Stimulated activated CD4-positive, alpha-beta T cell treated with anti-CD3 and anti-CD28 coated beads, Interleukin-15, amount 100 ng/mL, for 1 hour (primary cell): Measurements from ENCODE around the gene PUM2.

Experiments used
- DNase-seq, 2 donors: peaks; one replicate each; pipeline ENCODE4 v3.0.0-alpha.2; 2020; ENCODE audit warnings: low read depth in 1 of 2, low spot score in 1 of 2

PUM2 gene

DNA sequence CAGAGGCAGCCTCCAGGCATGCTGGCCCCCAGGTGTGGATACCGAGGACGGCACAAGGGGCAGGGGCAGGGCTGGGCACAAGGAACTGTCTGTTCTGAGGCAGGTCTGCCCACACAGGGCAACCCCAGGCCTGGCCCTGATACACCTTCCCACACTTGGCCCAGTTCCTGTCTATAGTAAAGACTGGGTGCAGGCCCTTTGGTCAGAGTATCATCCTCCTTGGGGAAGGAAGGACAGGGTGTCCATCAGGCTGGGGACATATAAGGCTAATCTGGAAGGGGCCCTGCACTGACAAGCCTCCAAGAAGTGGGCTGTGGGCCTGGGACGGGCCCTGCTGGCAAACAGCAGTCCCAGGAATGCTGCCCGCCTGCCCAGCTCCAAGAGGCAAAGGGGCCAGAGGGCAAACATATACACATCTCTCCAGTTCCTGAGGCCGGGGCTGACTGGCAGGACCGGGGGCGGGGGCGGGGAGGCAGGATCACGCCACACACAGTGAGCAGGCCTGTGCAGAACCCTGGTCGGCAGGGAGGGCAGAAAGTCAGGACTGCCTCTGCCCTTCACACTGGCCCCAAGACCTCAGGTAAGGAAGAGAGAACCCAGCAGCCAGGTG is 144.6 kb downstream of the PUM2 start:
- DNase-seq: no peak

DNA sequence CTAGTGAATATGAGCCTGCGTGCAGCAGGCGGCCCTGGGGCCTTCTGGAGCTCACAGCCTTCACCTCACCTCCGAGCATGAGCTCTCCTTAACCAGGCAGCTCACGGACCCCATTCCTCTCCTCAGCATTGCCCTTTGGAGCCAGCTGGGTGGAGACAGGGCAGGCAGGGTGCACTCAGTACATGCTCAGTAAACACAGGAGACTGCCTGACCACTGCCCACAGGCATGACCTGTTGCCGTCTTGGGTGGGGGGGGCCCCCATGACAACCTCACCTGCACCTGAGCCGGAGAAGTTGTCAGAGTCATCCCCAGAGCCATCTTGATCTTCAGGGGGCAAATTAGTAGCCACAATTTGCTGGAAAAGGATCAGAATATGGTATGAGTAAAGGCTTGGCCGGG is 145.6 kb downstream of the PUM2 start:
- no peak for DNase-seq

DNA sequence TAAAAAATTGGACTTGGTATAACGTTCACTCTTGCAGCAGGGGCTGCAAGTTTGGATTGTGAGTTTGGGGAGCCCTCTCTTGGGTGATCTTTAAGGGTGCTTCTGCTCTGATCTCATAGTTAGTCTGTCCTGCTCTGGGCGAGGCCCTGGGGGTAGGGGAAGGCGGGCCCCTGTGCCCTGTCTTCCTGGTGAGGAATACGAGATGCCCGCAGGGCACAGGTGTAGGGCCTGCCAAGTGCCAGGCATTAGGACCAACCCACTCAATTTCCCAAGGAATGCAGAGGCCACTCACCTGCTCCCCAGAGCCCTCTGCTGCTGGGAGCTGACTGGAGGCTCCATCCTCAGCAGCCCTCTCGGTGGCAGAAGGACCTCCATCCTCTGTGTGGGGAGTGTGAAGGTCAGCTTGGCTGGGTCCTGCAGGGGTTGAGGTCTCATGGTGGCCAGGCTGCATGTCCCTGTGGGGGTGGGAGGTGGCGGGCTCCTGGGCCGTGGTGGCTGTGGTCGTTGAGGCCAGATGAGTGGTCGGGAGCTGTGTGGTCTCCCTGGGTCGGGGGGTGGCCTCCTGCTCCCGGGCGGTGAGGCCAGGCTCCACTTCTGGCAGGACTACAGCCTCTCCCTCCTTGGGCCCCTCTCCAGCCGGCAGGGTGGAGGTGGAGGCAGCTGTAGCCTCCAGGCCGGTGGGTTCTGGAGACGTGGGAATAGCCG is 147.0 kb downstream of the PUM2 start:
- DNase-seq: no peak

DNA sequence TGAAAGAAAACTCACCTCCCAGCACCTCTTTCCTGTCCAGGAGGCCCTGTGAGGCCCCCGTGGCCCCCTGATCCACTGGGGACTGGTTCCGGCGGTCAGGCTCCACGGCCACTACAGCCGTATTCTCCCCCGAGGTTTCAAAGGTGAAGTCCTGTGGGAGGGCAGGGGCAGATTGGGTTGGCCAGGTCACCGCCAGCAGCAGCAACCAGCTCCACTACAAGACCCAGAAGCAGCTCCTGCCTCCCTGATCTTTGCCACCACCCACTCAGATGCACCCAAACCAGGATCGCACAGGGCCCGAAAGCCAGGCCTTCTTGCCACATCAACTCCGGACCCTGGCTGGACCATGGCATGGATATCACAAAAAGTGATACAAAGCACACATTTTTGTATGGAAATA is 147.6 kb downstream of the PUM2 start:
- no peak for DNase-seq

DNA sequence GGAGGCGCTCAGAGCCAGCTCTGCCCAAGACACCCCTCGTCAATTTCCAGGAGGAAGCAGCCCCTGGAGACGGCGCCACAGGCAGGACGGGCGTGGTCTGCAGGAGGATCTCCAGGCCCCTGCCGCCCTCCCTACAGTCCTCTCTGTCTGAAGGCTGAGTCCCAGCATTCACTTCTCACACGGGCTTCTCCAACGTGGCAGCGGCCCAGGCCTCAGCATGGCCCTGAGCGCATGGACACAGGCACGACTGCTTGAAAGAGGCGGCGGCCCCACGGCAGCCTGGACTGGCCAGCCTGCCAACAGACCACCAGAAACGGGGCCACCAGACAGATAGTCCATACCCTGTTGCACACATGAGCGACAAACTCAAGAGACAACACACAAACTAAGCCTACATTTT is 149.0 kb downstream of the PUM2 start:
- no peak for DNase-seq

DNA sequence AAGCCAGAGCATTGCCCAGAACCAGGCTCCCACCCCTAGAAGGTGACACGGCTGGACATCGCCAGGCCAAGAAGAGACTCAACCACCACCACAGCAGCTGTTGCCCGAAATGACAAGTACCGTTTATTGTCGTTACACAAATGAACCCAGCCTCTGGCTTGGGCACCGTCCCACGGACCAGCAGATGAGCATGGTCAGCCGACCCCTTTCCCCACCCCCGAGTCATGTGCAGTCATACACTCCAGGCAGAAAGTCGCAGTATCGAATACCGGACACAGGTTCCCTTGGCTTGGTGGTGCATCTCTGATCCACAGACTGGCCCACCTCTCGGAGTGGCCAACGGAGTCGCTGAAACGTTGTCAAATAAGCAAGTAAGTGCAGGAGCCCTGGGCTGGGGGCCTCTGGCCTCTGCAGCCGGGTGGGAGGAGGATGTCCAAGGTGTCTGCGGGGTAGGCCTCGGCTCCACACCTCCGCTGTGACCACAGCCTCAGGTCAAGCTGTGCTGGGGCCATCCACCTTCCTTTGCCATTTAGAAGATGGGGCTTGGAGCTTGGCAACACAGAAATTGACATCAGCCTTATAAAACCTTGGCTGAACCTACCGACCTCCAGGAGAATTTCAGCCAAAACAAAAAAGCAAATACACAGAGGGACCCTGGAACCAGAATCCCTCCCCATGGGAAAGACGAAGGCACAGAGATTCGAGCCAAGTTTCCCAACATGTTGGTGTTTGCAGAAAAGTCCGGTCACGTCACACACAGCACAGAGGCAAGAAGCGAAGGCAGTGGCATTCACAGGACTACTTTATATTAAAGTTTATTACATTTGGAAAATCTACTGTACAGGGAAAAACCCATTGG is 149.7 kb downstream of the PUM2 start:
- no peak for DNase-seq

DNA sequence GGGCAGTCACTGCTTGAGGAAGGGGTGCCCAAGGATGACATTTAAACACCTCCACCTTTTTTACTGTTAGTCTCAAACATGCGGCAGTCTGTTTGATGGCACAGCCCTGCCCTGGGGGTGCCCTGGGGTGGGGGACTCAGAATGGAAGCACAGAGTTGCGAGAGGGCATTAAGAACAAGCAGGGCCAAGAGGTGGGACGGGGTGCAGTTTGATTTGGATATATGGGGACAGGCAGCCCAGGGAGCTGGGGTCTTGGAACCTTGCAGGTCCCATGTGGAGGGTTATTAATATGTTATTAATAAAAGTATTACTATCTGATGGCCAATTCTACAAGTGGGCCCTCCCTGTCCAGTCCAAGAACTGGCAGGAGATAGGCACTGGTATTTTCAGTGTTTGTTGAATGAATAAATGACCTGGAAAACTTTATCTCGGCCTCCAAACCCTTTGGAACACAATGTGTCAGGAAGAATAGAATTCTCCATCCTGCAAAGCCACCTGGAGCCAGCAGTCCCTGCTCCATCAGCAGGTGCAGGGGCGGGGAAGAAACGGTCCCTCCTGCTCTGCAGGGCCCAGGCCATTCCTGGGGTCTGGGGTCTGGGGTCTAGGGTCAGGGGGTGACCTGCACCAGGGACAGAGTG is 150.9 kb downstream of the PUM2 start:
- no peak for DNase-seq

DNA sequence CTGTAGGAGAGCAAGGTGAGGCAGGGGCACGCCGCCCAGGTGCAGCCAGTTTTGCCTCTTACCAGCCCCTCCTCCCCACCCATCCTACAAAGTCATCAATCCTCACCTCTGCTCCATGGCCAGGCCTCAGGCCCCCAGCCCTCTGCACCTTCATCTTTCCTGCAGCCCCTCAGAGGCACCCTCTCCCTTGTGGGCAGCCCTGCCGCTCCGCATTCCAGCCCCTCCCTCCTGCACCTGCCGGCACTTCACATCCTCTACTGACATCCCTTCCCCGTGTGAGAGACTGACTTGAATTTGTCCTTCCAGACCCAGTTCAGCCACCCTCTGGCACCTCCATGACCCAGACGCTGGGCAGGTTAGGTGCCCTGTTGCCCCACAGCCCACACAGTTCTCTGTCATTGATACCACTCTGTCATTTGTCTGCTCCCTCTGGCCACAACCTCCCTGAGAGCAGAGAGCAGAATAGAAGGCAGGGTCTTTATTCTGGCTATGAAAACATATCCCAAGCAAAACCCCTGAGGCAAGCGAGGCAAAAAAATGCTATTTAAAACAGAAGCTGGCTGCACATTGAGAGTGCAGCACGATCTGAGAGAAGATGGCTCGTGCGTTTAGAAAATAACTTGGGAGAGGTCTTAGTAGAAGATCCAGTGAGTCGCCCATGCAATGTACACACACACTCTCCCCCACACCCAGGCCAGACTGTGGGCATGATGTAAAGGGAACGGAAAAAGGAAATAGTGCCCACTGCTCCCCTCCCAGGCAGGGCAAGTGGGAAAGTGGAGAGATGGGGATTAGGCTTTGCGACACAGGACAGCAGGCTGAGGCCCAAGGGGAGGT is 151.6 kb downstream of the PUM2 start:
- DNase-seq: no peak
